IPS DF 6.9 (cell line): ENCODE data around the gene GANC.

Source experiments
- DNase-seq: peaks from one replicate; pipeline ENCODE4 v3.0.0-alpha.2; 2013; ENCODE audit warnings: low read depth, low spot score
- H3K27ac ChIP-seq: one replicate; pipeline ENCODE4 v1.5.1; 2013; ENCODE audit warnings: low read length, control low read depth
- H3K27me3 ChIP-seq: 2 replicates; pipeline ENCODE4 v1.6.1; 2013; ENCODE audit warnings: mild to moderate bottlenecking, low read length; ENCODE audit not compliant: control insufficient read depth, insufficient read depth
- H3K36me3 ChIP-seq: 2 replicates; pipeline ENCODE4 v1.6.1; 2013; ENCODE audit warnings: low read length; ENCODE audit not compliant: control insufficient read depth, insufficient read depth
- H3K4me1 ChIP-seq: 2 replicates; pipeline ENCODE4 v1.6.1; 2013; ENCODE audit warnings: low read length; ENCODE audit not compliant: control insufficient read depth, insufficient read depth
- H3K4me3 ChIP-seq: 2 replicates; pipeline ENCODE4 v1.5.1; 2013; ENCODE audit warnings: mild to moderate bottlenecking, low read length
- H3K9me3 ChIP-seq: 2 replicates; pipeline ENCODE4 v1.6.1; 2013; ENCODE audit warnings: low read length, inconsistent platforms; ENCODE audit not compliant: control insufficient read depth, insufficient read depth
- WGBS: extraction: QIAGEN DNeasy Blood & Tissue Kit; methylation state at CpG from one replicate; pipeline ENCODE4 v1.1.7; 2013; ENCODE audit warnings: mixed read lengths, missing lambda C conversion rate; ENCODE audit not compliant: insufficient read length, insufficient coverage; 5-methylcytosine and 5-hydroxymethylcytosine counted together

The GANC gene

DNA sequence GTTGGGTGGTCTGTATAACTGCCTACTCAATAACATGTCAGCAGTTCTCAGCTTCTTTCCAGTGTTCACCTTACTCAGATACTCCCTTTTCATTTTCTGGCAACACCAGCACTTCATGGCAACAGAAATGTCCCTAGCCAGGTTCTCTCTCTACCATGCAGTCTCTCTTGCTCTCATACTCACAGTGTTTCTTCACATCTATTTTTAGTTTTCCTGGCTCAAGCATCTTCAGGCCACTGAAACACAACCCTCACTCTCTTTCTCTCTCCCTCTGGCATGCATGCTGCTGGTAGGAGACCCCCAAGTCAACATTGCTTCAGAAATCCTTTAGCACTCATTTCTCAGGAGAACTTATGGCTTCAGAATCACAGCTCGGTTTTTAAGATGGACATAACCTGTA, 86.2 kb downstream of the GANC start, which contains the start of gene CAPN3:
TSS of gene CAPN3 (plus strand) at position 253 of the 400 bp plus-strand sequence. CDS start 305 bp downstream, outside the sequence.
- Histone ChIP-seq H3K36me3 (no peaks in the 10 kb centered on the region), H3K4me3 (no peak within 1 kb of the TSS)

DNA sequence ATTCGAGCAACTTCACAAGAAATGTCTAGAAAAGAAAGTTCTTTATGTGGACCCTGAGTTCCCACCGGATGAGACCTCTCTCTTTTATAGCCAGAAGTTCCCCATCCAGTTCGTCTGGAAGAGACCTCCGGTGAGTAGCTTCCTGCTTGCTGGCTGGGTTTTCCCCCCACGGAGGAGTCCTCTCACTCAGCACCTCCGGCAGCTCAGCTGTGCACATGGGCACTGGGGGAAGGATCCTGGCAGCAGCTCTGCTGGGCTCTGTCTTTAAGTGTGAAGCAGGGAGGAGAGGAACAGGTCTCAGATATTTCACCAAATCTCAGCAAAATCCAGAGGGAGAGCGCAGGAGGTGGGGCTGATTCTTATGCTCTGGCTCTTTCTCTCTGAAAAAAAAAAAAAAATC, 87.0 kb downstream of the GANC start:
- Histone ChIP-seq H3K27me3 (no peaks in the 10 kb centered on the region), H3K9me3 (no peaks in the 10 kb centered on the region), H3K27ac (no peak overlapping the region), H3K4me3 (no peak overlapping the region), H3K36me3 (no peaks in the 10 kb centered on the region), H3K4me1 (0 out of 2 replicates have a peak, but pooled peaks cover 5% of the 10 kb centered on the region)
- WGBS, result no CpG with 5 or more reads among the region's 7 CpGs
- no peak for DNase-seq

More for the DNA sequence above, 86.2 kb downstream of the GANC start, which contains the start of gene CAPN3:
- no peak for DNase-seq
- WGBS, result no CpG with 5 or more reads among the region's 1 CpG
- Histone ChIP-seq H3K27ac (no peak within 1 kb of the TSS), H3K27me3 (no peaks in the 10 kb centered on the region), H3K9me3 (no peaks in the 10 kb centered on the region), H3K4me1 (0 out of 2 replicates have a peak, but pooled peaks cover 4% of the 10 kb centered on the region)

DNA sequence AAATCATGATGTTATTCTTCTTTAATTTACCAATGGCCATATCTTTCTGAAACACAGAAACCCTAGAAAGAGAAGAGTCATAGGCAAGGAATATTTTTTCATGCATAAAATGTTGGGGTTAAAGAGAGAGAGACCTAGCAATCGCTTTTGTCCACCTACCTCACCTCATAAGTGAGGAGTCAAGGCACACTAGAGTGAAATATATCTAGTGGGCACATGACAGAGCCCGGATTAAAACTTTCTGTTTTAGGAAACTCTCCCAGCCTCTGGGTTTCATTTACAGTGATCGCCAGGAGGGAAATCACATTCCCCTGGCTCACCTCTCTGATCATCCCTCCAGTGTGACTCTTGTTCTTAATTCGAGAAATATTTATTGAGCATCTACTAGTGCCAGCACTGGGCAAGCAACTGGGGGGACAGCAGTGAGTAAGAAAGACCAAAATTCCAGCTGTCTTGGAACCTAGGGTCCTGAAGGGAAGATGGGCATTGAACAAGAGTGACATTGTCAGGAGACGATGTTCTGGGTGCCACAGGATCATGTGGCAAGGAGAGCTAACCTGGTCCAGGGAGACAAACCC, 87.6 kb downstream of the GANC start:
- DNase-seq, result no peak
- H3K9me3 ChIP-seq, result no peaks in the 10 kb centered on the region
- no CpG with 5 or more reads among the region's 5 CpGs for WGBS
- no peaks in the 10 kb centered on the region for H3K27me3 ChIP-seq
- no peak overlapping the region for H3K4me3 ChIP-seq
- 0 out of 2 replicates have a peak, but pooled peaks cover 5% of the 10 kb centered on the region for H3K4me1 ChIP-seq
- H3K27ac ChIP-seq, result no peak overlapping the region
- no peaks in the 10 kb centered on the region for H3K36me3 ChIP-seq

DNA sequence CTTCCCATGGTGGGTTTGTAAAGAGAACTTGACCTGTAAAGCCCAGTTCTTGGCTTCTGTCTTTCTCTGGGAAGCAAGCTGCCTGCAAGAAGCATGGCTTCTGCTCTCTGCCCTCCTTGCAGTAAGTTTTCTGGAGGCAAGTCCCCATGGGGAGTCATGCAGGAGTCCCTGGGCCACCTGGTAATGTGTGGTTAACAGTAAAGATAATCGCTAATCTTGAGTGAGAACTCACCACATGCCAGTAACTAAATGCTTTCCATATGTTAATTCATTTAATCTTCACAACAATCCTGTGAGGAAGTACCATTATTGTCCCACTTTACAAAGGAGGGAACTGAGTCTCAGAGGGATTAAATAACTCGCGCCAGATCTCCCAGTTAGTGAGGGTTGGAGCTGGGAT, 90.5 kb downstream of the GANC start:
- Histone ChIP-seq H3K4me3 (no peak overlapping the region), H3K9me3 (no peaks in the 10 kb centered on the region), H3K27ac (no peak overlapping the region), H3K36me3 (no peaks in the 10 kb centered on the region), H3K4me1 (0 out of 2 replicates have a peak, but pooled peaks cover 5% of the 10 kb centered on the region), H3K27me3 (no peaks in the 10 kb centered on the region)
- WGBS, result no CpG with 5 or more reads among the region's 3 CpGs
- no peak for DNase-seq

DNA sequence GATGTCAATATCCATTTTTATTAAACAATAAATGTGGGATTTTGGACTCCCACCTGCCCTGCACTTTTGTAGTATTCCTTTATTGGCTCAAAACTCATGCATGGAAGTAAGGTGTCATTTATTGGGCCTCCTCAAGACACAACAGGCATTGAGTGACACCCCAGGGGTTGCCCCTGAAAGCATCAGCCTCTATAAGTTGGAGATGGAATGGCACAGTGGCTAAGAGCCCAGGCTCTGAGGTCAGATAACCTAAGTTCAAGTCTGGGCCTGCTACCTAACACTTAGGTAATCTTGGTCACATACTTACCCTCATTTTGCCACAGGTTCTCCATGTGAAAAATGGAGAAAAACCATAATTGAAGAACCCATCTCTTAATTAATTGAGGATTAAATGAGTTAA, 90.9 kb downstream of the GANC start:
- Histone ChIP-seq H3K27me3 (no peaks in the 10 kb centered on the region), H3K9me3 (no peaks in the 10 kb centered on the region), H3K36me3 (no peaks in the 10 kb centered on the region), H3K4me3 (no peak overlapping the region), H3K4me1 (0 out of 2 replicates have a peak, but pooled peaks cover 5% of the 10 kb centered on the region), H3K27ac (no peak overlapping the region)
- DNase-seq, result no peak

DNA sequence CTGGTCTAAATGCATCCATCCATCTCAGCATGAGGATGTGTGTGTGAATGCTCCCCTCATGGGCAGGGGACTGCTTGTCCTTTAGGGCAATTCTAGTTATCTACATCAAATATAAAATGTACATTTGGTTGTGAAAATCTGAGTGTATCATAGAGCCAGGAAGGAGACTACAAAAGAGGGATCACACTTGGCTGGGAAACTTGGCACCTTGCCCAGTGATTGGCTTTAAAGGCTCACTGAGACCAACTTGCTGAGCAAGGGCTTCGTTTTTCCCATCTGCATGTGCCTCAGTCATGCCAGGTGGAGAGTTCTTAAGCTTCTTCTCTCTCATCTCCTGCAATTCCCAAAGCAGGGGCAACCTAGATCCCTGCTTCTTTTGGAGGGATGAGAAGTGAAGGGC, 91.5 kb downstream of the GANC start:
- no CpG with 5 or more reads among the region's 1 CpG for WGBS
- Histone ChIP-seq H3K27ac (no peak overlapping the region), H3K9me3 (no peaks in the 10 kb centered on the region; the same call in 1 of the 2 replicates), H3K4me3 (no peak overlapping the region), H3K36me3 (no peaks in the 10 kb centered on the region), H3K27me3 (no peaks in the 10 kb centered on the region), H3K4me1 (0 out of 2 replicates have a peak, but pooled peaks cover 5% of the 10 kb centered on the region)
- no peak for DNase-seq

DNA sequence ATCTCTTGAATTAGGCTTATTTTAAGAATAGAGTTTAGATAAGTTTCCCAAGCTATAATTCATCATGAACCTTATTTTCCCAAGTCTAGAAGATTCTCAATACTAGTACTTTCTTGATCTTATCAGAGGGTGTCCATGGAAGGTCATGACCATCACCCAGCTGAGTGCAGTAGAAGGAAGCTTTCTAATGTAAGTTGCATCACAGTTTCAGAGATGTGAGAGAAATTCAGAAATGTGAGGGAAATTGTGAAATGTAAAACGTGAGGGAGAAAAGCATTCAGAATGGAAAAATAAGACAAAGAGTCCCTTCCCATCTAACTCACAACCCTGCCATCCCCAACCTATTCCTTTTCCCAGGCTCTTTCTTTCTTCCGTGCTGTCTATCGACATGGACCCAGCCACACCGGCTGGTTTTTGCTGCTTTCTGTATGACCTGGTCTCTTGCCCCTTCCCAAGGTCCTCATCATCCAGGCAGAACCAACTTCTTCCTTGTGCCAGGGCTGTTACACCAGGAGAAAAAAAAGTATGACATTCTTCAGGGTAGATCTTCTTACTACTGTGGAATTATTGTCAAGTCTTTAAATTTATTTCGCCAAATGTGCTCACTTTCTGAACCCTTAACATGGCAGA, 93.0 kb downstream of the GANC start:
- no peak overlapping the region for H3K27ac ChIP-seq
- H3K4me1 ChIP-seq, result 0 out of 2 replicates have a peak, but pooled peaks cover 3% of the 10 kb centered on the region
- no peak overlapping the region for H3K4me3 ChIP-seq
- no peaks in the 10 kb centered on the region for H3K27me3 ChIP-seq
- no peak for DNase-seq
- no peaks in the 10 kb centered on the region for H3K36me3 ChIP-seq
- H3K9me3 ChIP-seq, result no peaks in the 10 kb centered on the region; the same call in 1 of the 2 replicates
- no CpG with 5 or more reads among the region's 5 CpGs for WGBS

DNA sequence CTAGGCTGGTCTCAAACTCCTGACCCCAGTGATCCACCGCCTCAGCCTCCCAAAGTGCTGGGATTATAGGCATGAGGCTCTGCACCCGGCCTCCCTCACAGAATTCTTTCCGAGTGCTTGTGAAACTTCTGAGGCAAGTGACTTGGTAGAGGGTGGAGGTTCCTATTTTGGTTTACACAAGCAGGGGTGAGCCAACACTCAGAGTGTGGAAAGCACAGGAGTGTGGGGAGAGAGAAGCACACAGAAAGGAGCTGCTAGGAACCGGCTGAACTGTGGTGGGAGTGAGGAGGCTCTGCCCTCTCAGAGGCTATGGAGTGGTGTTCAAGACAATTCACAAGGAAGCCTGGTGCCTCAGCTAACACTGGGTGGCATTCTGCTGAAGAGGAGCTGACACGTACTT, 94.0 kb downstream of the GANC start:
- Histone ChIP-seq H3K27ac (no peak overlapping the region), H3K36me3 (no peaks in the 10 kb centered on the region), H3K27me3 (no peaks in the 10 kb centered on the region), H3K4me1 (0 out of 2 replicates have a peak, but pooled peaks cover 3% of the 10 kb centered on the region), H3K4me3 (no peak overlapping the region), H3K9me3 (no peaks in the 10 kb centered on the region; the same call in 1 of the 2 replicates)
- WGBS, result no CpG with 5 or more reads among the region's 5 CpGs
- no peak for DNase-seq

DNA sequence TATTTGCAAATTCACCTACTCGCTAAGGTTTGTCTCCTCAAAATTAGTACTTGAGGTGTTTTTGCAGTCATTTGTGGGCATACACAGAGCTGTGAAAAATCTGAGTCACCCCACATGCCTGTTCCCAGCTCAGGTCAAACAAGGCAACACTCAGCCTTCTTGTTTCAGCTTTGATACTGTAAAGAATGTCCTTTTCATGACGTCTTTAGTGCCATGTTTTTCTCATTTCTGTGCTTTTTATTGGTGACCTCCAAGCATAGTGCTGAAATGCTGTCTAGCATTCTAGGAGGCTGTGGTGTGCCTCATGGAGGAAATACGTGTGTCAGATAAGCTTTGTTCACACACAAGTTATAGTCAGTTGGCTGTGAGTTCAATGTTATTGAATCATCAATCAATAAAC, 95.1 kb downstream of the GANC start:
- no peaks in the 10 kb centered on the region for H3K36me3 ChIP-seq
- no peaks in the 10 kb centered on the region; the same call in 1 of the 2 replicates for H3K9me3 ChIP-seq
- no peak overlapping the region for H3K27ac ChIP-seq
- H3K4me1 ChIP-seq, result 0 out of 2 replicates have a peak, but pooled peaks cover 3% of the 10 kb centered on the region
- no peak for DNase-seq
- H3K27me3 ChIP-seq, result no peaks in the 10 kb centered on the region
- no CpG with 5 or more reads among the region's 3 CpGs for WGBS
- H3K4me3 ChIP-seq, result no peak overlapping the region

DNA sequence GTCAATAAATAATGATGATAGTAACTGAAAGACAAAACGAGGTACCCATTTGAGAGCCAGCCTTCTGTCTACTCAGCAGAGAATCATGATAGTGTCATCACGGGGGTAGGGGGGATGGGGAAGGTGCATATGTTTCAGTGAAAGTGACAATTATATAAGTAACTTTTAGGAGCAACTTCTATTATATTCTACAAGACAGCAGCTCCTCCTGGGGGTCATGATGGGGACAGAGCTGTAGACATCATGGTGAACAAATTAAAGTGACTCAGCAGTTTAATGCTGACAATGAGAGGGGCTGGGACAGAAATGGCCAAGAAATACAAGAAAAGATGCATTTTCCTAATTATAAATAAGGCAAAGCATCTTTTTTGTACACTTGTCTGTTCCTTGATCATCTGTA, 98.1 kb downstream of the GANC start:
- Histone ChIP-seq H3K27me3 (no peaks in the 10 kb centered on the region), H3K27ac (no peak overlapping the region), H3K36me3 (no peaks in the 10 kb centered on the region), H3K9me3 (no peaks in the 10 kb centered on the region; the same call in 1 of the 2 replicates), H3K4me3 (no peak overlapping the region), H3K4me1 (no peaks in the 10 kb centered on the region)
- DNase-seq, result no peak
- WGBS, result no CpG with 5 or more reads among the region's 2 CpGs
